ENCODE data around the gene RTP2. TPM values are rescaled to one million over a fixed set of nuclear protein-coding genes. Genes with fewer than 3 reads are reported as not detected.

Gene RTP2
- total and polyA plus RNA-seq, 9 of the 15 experiments (the other 6 are each of a cell fraction or from before 2014, with no cell fraction given): not detected

DNA sequence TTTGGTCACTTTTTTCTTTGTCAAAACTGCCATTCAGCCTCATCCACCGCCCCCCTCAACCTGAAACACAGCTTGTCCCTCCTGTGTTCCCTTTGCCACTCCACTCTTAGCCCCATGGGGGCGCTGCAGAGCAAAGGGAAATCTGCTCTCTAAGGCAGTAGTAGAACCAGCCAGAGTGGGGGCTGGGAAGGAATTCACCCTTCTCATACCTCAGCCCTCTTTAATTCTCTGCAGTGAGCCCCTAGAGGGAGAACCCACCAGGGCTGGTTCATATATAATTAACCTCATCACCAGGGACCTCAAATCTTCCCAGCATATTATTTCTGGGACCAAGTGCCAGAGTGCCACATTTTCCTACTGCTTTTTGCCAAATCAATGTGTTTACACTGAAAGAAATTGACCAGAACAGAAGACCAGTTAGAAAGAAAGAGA, 45.7 kb upstream of the RTP2 start (continued):
- TF ChIP-seq, protein P1, sequence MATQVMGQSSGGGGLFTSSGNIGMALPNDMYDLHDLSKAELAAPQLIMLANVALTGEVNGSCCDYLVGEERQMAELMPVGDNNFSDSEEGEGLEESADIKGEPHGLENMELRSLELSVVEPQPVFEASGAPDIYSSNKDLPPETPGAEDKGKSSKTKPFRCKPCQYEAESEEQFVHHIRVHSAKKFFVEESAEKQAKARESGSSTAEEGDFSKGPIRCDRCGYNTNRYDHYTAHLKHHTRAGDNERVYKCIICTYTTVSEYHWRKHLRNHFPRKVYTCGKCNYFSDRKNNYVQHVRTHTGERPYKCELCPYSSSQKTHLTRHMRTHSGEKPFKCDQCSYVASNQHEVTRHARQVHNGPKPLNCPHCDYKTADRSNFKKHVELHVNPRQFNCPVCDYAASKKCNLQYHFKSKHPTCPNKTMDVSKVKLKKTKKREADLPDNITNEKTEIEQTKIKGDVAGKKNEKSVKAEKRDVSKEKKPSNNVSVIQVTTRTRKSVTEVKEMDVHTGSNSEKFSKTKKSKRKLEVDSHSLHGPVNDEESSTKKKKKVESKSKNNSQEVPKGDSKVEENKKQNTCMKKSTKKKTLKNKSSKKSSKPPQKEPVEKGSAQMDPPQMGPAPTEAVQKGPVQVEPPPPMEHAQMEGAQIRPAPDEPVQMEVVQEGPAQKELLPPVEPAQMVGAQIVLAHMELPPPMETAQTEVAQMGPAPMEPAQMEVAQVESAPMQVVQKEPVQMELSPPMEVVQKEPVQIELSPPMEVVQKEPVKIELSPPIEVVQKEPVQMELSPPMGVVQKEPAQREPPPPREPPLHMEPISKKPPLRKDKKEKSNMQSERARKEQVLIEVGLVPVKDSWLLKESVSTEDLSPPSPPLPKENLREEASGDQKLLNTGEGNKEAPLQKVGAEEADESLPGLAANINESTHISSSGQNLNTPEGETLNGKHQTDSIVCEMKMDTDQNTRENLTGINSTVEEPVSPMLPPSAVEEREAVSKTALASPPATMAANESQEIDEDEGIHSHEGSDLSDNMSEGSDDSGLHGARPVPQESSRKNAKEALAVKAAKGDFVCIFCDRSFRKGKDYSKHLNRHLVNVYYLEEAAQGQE (IDR thresholded peaks at IDR 0.05; ENCODE audit: borderline replicate concordance): peak; percentile 63; the same call in 1 of the 2 replicates
- TF ChIP-seq, protein P1 (CRISPR knock-in tag; IDR thresholded peaks at IDR 0.05; ENCODE audit: low read depth): no peak
- TF ChIP-seq ZNF24 (IDR thresholded peaks at IDR 0.05) (0 out of 2 replicates have a peak, but pooled peaks have one; percentile 8), NCOA1 (IDR thresholded peaks at IDR 0.05; ENCODE audit: low read depth) (0 out of 2 replicates have a peak, but pooled peaks have one; percentile 15), ZNF507 (tag; conservative IDR thresholded peaks at IDR 0.05) (no peak), ZBED1 (IDR thresholded peaks at IDR 0.05) (no peak), LCOR (CRISPR knock-in tag; IDR thresholded peaks at IDR 0.05) (no peak), CHD2 (IDR thresholded peaks at IDR 0.05; ENCODE audit: low read depth, low read length) (peak; percentile 53), MAZ (CRISPR knock-in tag; conservative IDR thresholded peaks at IDR 0.05 in 1 of 2, IDR thresholded peaks at IDR 0.05 in 1 of 2) (peak in 1 of 2 experiments; percentile 80; a peak in 2 of 4 replicates), NEUROD1 (IDR thresholded peaks at IDR 0.05; ENCODE audit: borderline replicate concordance, low read depth, low read length, partially characterized antibody) (peak; percentile 48), ZNF41 (CRISPR knock-in tag; conservative IDR thresholded peaks at IDR 0.05) (no peak), ZNF717 (CRISPR knock-in tag; IDR thresholded peaks at IDR 0.05) (no peak)
- TF ChIP-seq, protein P2, sequence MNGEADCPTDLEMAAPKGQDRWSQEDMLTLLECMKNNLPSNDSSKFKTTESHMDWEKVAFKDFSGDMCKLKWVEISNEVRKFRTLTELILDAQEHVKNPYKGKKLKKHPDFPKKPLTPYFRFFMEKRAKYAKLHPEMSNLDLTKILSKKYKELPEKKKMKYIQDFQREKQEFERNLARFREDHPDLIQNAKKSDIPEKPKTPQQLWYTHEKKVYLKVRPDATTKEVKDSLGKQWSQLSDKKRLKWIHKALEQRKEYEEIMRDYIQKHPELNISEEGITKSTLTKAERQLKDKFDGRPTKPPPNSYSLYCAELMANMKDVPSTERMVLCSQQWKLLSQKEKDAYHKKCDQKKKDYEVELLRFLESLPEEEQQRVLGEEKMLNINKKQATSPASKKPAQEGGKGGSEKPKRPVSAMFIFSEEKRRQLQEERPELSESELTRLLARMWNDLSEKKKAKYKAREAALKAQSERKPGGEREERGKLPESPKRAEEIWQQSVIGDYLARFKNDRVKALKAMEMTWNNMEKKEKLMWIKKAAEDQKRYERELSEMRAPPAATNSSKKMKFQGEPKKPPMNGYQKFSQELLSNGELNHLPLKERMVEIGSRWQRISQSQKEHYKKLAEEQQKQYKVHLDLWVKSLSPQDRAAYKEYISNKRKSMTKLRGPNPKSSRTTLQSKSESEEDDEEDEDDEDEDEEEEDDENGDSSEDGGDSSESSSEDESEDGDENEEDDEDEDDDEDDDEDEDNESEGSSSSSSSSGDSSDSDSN (IDR thresholded peaks at IDR 0.05; ENCODE audit: borderline replicate concordance in 1 of 2, low read depth in 2 of 2, low read length in 2 of 2): peak in 1 of 2 experiments; percentile 61; a peak in 1 of 4 replicates
- TF ChIP-seq, protein P3, sequence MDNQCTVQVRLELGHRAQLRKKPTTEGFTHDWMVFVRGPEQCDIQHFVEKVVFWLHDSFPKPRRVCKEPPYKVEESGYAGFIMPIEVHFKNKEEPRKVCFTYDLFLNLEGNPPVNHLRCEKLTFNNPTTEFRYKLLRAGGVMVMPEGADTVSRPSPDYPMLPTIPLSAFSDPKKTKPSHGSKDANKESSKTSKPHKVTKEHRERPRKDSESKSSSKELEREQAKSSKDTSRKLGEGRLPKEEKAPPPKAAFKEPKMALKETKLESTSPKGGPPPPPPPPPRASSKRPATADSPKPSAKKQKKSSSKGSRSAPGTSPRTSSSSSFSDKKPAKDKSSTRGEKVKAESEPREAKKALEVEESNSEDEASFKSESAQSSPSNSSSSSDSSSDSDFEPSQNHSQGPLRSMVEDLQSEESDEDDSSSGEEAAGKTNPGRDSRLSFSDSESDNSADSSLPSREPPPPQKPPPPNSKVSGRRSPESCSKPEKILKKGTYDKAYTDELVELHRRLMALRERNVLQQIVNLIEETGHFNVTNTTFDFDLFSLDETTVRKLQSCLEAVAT (IDR thresholded peaks at IDR 0.05): peak in 1 of 2 experiments; percentile 61; a peak in 1 of 4 replicates

Data from K562 (cell line).